ENCODE results near the gene GCGR. TPM values are rescaled to one million over a fixed set of nuclear protein-coding genes. Genes with fewer than 3 reads are reported as not detected.
"Not testable (repeated sequence)": the region's sequence is repeated elsewhere in the genome, so short reads cannot be mapped to it uniquely, and the experiment has no call there.

Gene GCGR
- polyA plus RNA-seq, 3 donors, result 0.12 to 1.4 TPM; not detected in 1

GRCh38 chr17:81825841-81826466, 22.0 kb downstream of the GCGR start:
- no peak overlapping the region for H3K27ac ChIP-seq (ENCODE audit: low read depth, low read length)
- WGBS, 3 donors, result 77 to 85% (median 79%) methylated on average over 11 of the region's 11 CpGs

DNA sequence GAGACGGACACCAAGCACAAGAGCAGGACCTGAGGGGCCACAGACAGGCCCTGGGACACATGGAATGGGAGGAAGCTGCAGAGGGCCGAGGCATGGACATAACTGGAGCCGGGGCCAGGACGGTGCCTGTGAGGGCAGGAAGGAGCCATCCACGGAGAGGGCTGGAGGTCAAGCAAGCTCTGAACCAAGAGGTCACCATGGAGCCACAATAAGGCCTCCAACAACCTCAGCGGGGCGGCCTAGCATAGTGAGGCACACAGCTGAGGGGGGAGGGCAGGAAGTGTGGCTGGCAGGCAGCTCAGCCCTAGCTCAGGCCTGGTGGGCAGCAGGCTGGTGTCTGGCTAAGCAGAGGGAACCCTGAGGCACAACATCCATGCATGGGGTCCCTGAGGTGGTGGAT, 24.7 kb downstream of the GCGR start:
- 64 to 74% (median 72%) methylated on average over 6 to 7 of the region's 7 CpGs for WGBS, 3 donors
- no peak overlapping the region for H3K27ac ChIP-seq (ENCODE audit: low read depth, low read length)

DNA sequence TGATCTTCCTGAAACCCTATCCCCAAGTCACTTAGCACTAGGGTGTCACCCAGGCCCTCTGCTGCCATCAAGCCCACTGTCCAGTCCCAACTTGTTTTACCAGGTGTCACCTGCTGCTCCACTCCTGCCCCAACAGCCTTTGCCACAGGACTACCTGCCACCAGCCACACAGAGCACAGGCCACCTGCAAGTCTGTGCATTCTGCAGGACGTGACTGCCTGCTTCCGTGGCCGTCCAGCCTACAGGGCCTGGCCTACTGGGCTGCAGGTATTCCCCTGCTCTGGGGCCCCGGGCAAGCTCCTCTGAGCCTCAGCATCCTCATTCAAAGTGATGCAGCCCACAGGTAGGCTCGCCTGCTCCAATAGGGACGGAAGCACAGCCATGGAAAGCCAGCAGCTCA, 25.9 kb downstream of the GCGR start:
- WGBS, 3 donors, result 90 to 93% (median 91%) methylated on average over 6 of the region's 6 CpGs
- no peak overlapping the region for H3K27ac ChIP-seq (ENCODE audit: low read depth, low read length)

GRCh38 chr17:81831563-81831956, 27.6 kb downstream of the GCGR start:
- H3K27ac ChIP-seq (ENCODE audit: low read depth, low read length), result peak overlapping the region; percentile 51
- 60 to 93% (median 78%) methylated on average over 7 of the region's 7 CpGs for WGBS, 3 donors

GRCh38 chr17:81831957-81832607, 28.1 kb downstream of the GCGR start:
- WGBS, 3 donors, result 16 to 27% (median 21%) methylated on average over 18 of the region's 18 CpGs
- H3K27ac ChIP-seq (ENCODE audit: low read depth, low read length), result peak overlapping the region; percentile 51

DNA sequence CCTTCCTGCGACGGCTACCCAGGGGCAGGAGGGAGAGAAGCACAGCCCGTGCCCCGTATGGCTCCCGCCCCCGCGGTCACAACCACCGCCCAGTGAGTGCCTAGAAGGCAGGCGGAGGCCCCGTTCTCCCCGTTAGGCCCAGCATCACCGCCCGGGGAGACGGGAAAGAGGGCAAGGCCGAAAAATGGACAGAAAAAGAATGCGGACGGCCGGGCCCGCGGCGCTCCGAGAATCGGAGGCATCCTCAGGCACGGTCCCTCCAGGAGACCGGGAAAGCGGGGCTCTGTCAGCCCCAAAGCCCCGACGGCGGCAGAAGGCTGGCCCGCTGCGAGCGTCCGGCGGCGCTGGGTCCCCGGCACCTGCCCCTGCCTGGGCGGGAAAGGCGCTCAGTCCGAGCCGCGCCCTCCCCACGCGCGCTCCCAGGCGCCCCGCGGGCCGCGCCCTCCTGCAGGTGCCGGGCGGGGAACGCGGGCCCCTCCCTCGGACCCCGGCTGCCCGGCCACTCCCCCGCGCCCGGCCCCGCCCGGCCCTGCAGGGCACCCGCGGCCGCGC, 28.7 kb downstream of the GCGR start:
- WGBS, 3 donors, result 0 to 1% (median 0%) methylated on average over 47 to 63 of the region's 65 CpGs
- H3K27ac ChIP-seq (ENCODE audit: low read depth, low read length), result peak overlapping the region; percentile 51

GRCh38 chr17:81833160-81833920, 29.4 kb downstream of the GCGR start, which contains the start of gene MCRIP1:
MCRIP1 (minus strand) TSS chr17:81833291; CDS start chr17:81824506, 8,785 bp downstream.
- WGBS, 3 donors, result 2 to 3% (median 2%) methylated on average over 57 to 76 of the region's 76 CpGs
- peak within 1 kb of the TSS; percentile 83 for H3K27ac ChIP-seq (ENCODE audit: low read depth, low read length)

DNA sequence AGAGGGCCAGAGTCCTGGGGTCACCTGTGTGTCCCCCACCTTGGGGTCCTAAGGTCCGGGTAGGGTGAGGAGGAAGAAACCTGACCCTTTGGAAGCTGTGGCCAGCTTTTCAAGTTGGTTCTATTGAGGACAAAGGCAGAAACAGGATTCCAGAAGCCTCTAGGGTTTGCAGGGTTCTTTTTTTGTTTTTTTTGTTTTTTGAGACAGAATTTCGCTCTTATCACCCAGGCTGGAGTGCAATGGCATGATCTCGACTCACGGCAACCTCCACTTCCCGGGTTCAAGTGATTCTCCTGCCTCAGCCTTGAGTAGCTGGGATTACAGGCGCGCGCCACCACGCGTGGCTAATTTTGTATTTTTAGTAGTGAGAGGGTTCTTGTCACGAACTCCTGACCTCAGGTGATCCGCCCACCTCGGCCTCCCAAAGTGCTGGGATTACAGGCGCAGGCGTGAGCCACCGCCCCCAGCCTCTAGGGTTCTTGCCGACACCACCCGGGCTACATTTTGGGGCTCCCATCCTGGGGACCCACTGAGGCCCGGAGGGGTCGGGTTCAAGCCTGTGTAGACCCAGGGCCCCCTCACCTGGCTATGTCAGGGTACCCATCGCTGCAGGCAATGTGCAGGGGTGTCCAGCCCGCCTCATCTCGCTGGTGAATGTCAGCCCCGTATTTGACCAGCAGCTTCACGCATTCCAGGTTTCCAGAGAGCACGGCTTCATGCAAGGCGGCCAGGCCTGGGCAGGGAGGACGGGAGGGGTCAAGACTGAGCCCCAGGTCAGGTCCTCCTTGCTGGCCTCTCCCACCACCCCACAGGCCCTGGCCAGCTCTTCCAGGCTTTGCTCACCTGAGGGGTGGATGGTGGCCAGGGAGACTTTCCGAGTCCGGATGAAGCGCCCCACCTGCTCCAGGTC, 30.2 kb downstream of the GCGR start:
- H3K27ac ChIP-seq (ENCODE audit: low read depth, low read length), result no peak overlapping the region
- WGBS, 3 donors, result 85 to 88% (median 86%) methylated on average over 30 to 31 of the region's 31 CpGs

- 90 to 91% (median 91%) methylated on average over 26 of the region's 26 CpGs for WGBS, 3 donors
Observed at GRCh38 chr17:81834831-81835267, 30.9 kb downstream of the GCGR start, which contains the start of gene PPP1R27. PPP1R27 (minus strand) TSS chr17:81835050; CDS start chr17:81834953, 97 bp downstream.

GRCh38 chr17:81837641-81838040, 33.7 kb downstream of the GCGR start:
- WGBS, 3 donors, result 54 to 81% (median 55%) methylated on average over 9 of the region's 9 CpGs
- no peak overlapping the region for H3K27ac ChIP-seq (ENCODE audit: low read depth, low read length)

More at GRCh38 chr17:81834831-81835267, 30.9 kb downstream of the GCGR start, which contains the start of gene PPP1R27:
- H3K27ac ChIP-seq (ENCODE audit: low read depth, low read length), result no peak within 1 kb of the TSS

DNA sequence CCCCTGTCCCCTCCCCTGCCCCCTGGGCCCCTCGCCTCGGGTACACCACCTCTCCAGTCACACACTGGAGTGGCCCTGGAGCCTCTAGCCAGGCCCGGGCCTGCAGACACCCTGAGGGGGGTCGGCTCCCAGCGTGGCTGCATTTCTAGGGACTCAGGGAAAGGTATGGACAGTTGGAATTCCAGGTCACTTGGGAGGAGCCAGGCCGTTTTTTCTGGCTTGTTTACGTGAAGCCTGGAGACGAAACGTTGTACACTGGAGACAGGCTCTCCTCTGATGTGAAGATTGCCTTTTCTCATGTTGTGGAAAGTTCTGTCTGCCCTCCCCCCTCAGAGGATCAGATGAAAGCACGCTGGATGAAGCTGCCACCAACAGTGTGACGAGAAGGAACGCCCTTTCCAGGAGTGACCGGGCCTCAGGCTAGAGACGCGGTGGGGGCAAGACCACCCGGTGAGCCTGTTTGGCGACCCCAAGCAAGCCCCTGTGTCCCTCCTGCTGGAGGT, 34.9 kb downstream of the GCGR start:
- no peak overlapping the region for H3K27ac ChIP-seq (ENCODE audit: low read depth, low read length)
- WGBS, 3 donors, result 44 to 50% (median 44%) methylated on average over 17 of the region's 17 CpGs

DNA sequence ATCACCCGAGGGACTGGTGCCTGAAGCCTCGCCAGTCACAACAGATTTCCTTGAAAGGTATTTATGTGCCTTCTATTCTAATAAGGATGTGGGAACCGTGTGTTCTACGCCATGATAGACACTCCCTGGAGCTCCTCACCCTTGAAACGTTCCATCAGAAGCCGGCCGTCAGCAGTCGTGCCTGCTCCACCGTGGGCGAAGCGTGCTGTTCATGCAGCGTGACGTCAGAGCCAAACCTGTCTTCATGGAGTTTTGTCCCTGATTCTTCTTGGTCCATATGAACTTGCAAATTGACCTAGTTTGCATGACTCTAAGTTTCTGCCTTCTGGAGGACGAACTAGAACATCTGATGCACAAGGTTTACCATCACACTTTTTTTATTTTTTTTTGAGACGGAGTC, 35.4 kb downstream of the GCGR start:
- 78 to 81% (median 81%) methylated on average over 15 of the region's 15 CpGs for WGBS, 3 donors
- no peak overlapping the region for H3K27ac ChIP-seq (ENCODE audit: low read depth, low read length)

GRCh38 chr17:81840059-81840458, 36.1 kb downstream of the GCGR start:
- H3K27ac ChIP-seq (ENCODE audit: low read depth, low read length), result not testable (repeated sequence)
- 92 to 94% (median 92%) methylated on average over 5 of the region's 5 CpGs for WGBS, 3 donors

- 39 to 64% (median 59%) methylated on average over 35 to 40 of the region's 40 CpGs for WGBS, 3 donors
Observed at GRCh38 chr17:81840826-81841778, 37.2 kb downstream of the GCGR start.

GRCh38 chr17:81841866-81842265, 37.9 kb downstream of the GCGR start:
- no peak overlapping the region for H3K27ac ChIP-seq (ENCODE audit: low read depth, low read length)
- WGBS, 3 donors, result 58 to 79% (median 75%) methylated on average over 14 to 15 of the region's 15 CpGs

More at GRCh38 chr17:81840826-81841778, 37.2 kb downstream of the GCGR start:
- no peak overlapping the region for H3K27ac ChIP-seq (ENCODE audit: low read depth, low read length)

GRCh38 chr17:81842378-81842724, 38.4 kb downstream of the GCGR start:
- no peak overlapping the region for H3K27ac ChIP-seq (ENCODE audit: low read depth, low read length)
- 82 to 93% (median 89%) methylated on average over 11 of the region's 11 CpGs for WGBS, 3 donors
